Endothelial cell of umbilical vein (primary cell): ENCODE results near the gene LRRC8B. TPM values are rescaled to one million over a fixed set of nuclear protein-coding genes. Genes with fewer than 3 reads are reported as not detected.

Experiments
- BruUV-seq: library from RNA; stranded (reverse); fragments of 400-500 nt; replicated peaks from 2 replicates; lab custom pipeline; 2021; lab: Mats Ljungman, UMichigan
- CTCF ChIA-PET: fragments of 300-600, 350-600 bp; sonication (Branson Sonifier 250); formaldehyde crosslinking; loops from one replicate; lab custom pipeline; 2021; ENCODE audit warnings: antibody characterized with exemption, inconsistent platforms; lab: Charles Lee
- POLR2A ChIA-PET: fragments of 300-600, 350-600 bp; sonication (Branson Sonifier 250); formaldehyde crosslinking; loops from one replicate; lab custom pipeline; 2021; ENCODE audit warnings: antibody characterized with exemption, inconsistent platforms; lab: Charles Lee
- DNase-seq: peaks from one replicate; pipeline ENCODE4 v3.0.0-alpha.2; 2011; ENCODE audit warnings: low read depth, low spot score
- FAIRE-seq: peaks from 2 replicates; lab custom pipeline; 2011; peaks lifted over from hg19 to GRCh38; lab: Jason Lieb, UNC
- H2AFZ ChIP-seq: 2 replicates; pipeline ENCODE4 v1.6.0; 2012; ENCODE audit warnings: low read depth, low read length, control low read depth, inconsistent platforms
- H3K27ac ChIP-seq: 2 replicates; pipeline ENCODE4 v1.5.1; 2011; ENCODE audit warnings: low read depth, mild to moderate bottlenecking, control low read depth, low read length, moderate library complexity; ENCODE audit not compliant: insufficient read depth
- H3K27me3 ChIP-seq, 2 experiments: 2 replicates each; pipeline versions ENCODE4 v1.6.0 to v1.6.1; 2011; ENCODE audit warnings: low read length in 2 of 2, mixed read lengths in 1 of 2; ENCODE audit not compliant: control insufficient read depth in 2 of 2, insufficient read depth in 2 of 2
- H3K36me3 ChIP-seq, 2 experiments: 2 replicates in 1 of 2; 3 replicates in 1 of 2; pipeline ENCODE4 v1.5.1; 2011; ENCODE audit warnings: low read length in 2 of 2, mild to moderate bottlenecking in 1 of 2, moderate library complexity in 1 of 2; ENCODE audit not compliant: control insufficient read depth in 2 of 2, insufficient read depth in 2 of 2; ENCODE audit errors: extremely low read depth in 1 of 2
- H3K4me1 ChIP-seq: 3 replicates; pipeline ENCODE4 v1.5.1; 2011; ENCODE audit warnings: mild to moderate bottlenecking, low read length; ENCODE audit not compliant: control insufficient read depth, insufficient read depth; ENCODE audit errors: extremely low read depth
- H3K4me2 ChIP-seq: 2 replicates; pipeline ENCODE4 v1.6.1; 2011; ENCODE audit warnings: low read length, control low read depth, mixed read lengths; ENCODE audit not compliant: insufficient read depth
- H3K4me3 ChIP-seq, 3 experiments: fragments of 200-600 bp in 1 of 3; sonication (generic), shearing (Covaris generic) in 1 of 3; replicated peaks in 1 of 3; 2 replicates each; pipeline ENCODE4 v1.5.1; 2011 to 2016; ENCODE audit warnings: control low read depth in 3 of 3, low read length in 3 of 3, mild to moderate bottlenecking in 2 of 3, inconsistent platforms in 1 of 3, low read depth in 1 of 3, moderate library complexity in 1 of 3; ENCODE audit not compliant: insufficient read depth in 1 of 3
- H3K79me2 ChIP-seq: 2 replicates; pipeline ENCODE4 v1.6.0; 2012; ENCODE audit warnings: low read length, inconsistent platforms; ENCODE audit not compliant: control insufficient read depth, insufficient read depth
- H3K9ac ChIP-seq: replicated peaks from 2 replicates; pipeline ENCODE3; 2011; ENCODE audit warnings: low read length, control low read depth; ENCODE audit not compliant: insufficient read depth; ENCODE audit errors: extremely low read depth
- H3K9me1 ChIP-seq: replicated peaks from 3 replicates; pipeline ENCODE4 v1.6.0; 2011; ENCODE audit warnings: mild to moderate bottlenecking, low read length; ENCODE audit not compliant: control insufficient read depth, insufficient read depth; ENCODE audit errors: extremely low read depth
- H3K9me3 ChIP-seq: replicated peaks from 2 replicates; pipeline ENCODE4 v1.5.1; 2012; ENCODE audit warnings: low read length, inconsistent platforms; ENCODE audit not compliant: control insufficient read depth, insufficient read depth
- H4K20me1 ChIP-seq: replicated peaks from 2 replicates; pipeline ENCODE3; 2011; ENCODE audit warnings: mild to moderate bottlenecking, low read length; ENCODE audit not compliant: control insufficient read depth, insufficient read depth; ENCODE audit errors: extremely low read depth
- EZH2 ChIP-seq: IDR thresholded peaks from 2 replicates; pipeline ENCODE4 v1.6.1; 2012; ENCODE audit warnings: borderline replicate concordance, low read depth, mild to moderate bottlenecking, moderate library complexity, low read length, inconsistent platforms; ENCODE audit not compliant: severe bottlenecking
- FOS ChIP-seq: IDR thresholded peaks from 2 replicates; pipeline ENCODE4 v1.6.1; 2011; ENCODE audit warnings: mild to moderate bottlenecking, low read length, moderate library complexity, borderline replicate concordance; ENCODE audit not compliant: insufficient read depth
- GATA2 ChIP-seq: IDR thresholded peaks from 2 replicates; pipeline ENCODE4 v1.7.0; 2011; ENCODE audit warnings: low read depth, mild to moderate bottlenecking, moderate library complexity, mixed read lengths, low read length; ENCODE audit not compliant: insufficient read length, insufficient read depth
- JUN ChIP-seq: IDR thresholded peaks from 2 replicates; pipeline ENCODE4 v1.6.1; 2011; ENCODE audit warnings: borderline replicate concordance, low read depth; ENCODE audit not compliant: insufficient read length, insufficient read depth
- MYC ChIP-seq: IDR thresholded peaks from one replicate; pipeline ENCODE4 v1.6.1; 2011; ENCODE audit warnings: mild to moderate bottlenecking, low read depth, low read length
- POLR2A ChIP-seq: IDR thresholded peaks from 2 replicates; pipeline ENCODE4 v1.6.1; 2012; ENCODE audit warnings: low read depth, mild to moderate bottlenecking, control low read depth, low read length
- POLR2AphosphoS5 ChIP-seq: IDR thresholded peaks from 2 replicates; pipeline ENCODE4 v1.6.1; 2012; ENCODE audit warnings: low read depth, mild to moderate bottlenecking, control low read depth, low read length, moderate library complexity; ENCODE audit not compliant: insufficient read depth
- dilution Hi-C: fragments of 300-500 bp; cut with MboI; formaldehyde crosslinking; loops from one replicate; pipeline ENCODE4 v1.15.0; 2019; ENCODE audit warnings: low sequenced_read_pairs; ENCODE audit not compliant: extremely low pct_ligation_motif_present
- intact Hi-C: fragments of 100-400 bp; cut with micrococcal nuclease; formaldehyde crosslinking; loops from one replicate; pipeline ENCODE4 v1.10.0; 2022
- polyA plus RNA-seq, 4 experiments: library from polyadenylated mRNA; depleted of rRNA in 3 of 4; stranded (reverse) in 3 of 4; unstranded in 1 of 4; fragments of >200 nt; gene quantifications; 2 replicates each; pipeline versions ENCODE4 v1.2.1 to v1.2.3, GENCODE V29; 2011 to 2012; ENCODE audit warnings: missing spikeins in 1 of 4
- total RNA-seq: library from RNA; stranded (reverse); gene quantifications from 2 replicates; pipeline ENCODE4 v1.2.3, GENCODE V29; 2021
- TF ChIP-seq, protein P1 (sequence below): IDR thresholded peaks from 2 replicates; pipeline ENCODE4 v1.6.1; 2011; ENCODE audit not compliant: insufficient read depth, insufficient read length
- TF ChIP-seq, protein P2 (sequence below), 2 donors: IDR thresholded peaks; 1 replicate in 1 of 2; 2 replicates in 1 of 2; pipeline ENCODE4 v1.5.1; 2011; ENCODE audit warnings: low read length in 2 of 2, mild to moderate bottlenecking in 2 of 2, moderate library complexity in 2 of 2, control low read depth in 1 of 2, inconsistent platforms in 1 of 2, low read depth in 1 of 2; ENCODE audit not compliant: insufficient read depth in 1 of 2; ENCODE audit errors: extremely low read depth in 1 of 2

LRRC8B gene
- total and polyA plus RNA-seq, 2 donors (not counting 3 experiments of a cell fraction or from before 2014, with no cell fraction given): 15.2 to 15.8 TPM

DNA sequence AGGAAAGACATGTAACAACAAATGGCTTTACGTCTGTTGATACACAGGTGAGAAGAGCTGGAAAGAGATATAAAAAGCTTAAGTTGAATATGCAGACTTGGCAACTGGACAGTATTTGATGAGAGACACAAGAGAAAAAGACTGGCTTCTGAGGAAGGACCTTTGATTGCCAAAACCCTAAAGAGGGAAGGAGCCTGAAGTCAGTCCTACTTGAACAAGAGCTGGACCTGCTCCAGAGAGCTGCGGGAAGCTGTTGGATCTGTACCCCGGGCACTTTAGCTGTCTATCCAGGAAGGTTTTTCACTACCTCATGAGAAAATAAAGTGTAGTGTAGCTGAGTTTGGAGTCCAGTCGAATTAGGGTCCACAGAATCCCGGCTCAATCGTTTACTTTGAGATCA lies 25.3 kb upstream of the LRRC8B start:
- DNase-seq: no peak

More for the DNA sequence above, 25.3 kb upstream of the LRRC8B start:
- H3K79me2 ChIP-seq: no peaks in the 10 kb centered on the region
- FAIRE-seq: no peak
- no peaks in the 10 kb centered on the region for H4K20me1 ChIP-seq
- dilution Hi-C loops: no loop called here
- ChIA-PET CTCF (interaction anchor here (0.7 to 2.7 kb wide), 5 partner anchors 13 to 264 kb away, joined by 3 to 14 read pairs (median 4); no protein-coding TSS in a partner anchor), POLR2A (no interaction called here)
- H2AFZ ChIP-seq: no peak overlapping the region
- H3K27ac ChIP-seq: no peak overlapping the region
- TF ChIP-seq MYC: no peak
- TF ChIP-seq POLR2AphosphoS5: no peak
- no peak for TF ChIP-seq POLR2A
- no peak for TF ChIP-seq FOS
- TF ChIP-seq, protein P1, sequence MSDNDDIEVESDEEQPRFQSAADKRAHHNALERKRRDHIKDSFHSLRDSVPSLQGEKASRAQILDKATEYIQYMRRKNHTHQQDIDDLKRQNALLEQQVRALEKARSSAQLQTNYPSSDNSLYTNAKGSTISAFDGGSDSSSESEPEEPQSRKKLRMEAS: no peak
- TF ChIP-seq, protein P2, sequence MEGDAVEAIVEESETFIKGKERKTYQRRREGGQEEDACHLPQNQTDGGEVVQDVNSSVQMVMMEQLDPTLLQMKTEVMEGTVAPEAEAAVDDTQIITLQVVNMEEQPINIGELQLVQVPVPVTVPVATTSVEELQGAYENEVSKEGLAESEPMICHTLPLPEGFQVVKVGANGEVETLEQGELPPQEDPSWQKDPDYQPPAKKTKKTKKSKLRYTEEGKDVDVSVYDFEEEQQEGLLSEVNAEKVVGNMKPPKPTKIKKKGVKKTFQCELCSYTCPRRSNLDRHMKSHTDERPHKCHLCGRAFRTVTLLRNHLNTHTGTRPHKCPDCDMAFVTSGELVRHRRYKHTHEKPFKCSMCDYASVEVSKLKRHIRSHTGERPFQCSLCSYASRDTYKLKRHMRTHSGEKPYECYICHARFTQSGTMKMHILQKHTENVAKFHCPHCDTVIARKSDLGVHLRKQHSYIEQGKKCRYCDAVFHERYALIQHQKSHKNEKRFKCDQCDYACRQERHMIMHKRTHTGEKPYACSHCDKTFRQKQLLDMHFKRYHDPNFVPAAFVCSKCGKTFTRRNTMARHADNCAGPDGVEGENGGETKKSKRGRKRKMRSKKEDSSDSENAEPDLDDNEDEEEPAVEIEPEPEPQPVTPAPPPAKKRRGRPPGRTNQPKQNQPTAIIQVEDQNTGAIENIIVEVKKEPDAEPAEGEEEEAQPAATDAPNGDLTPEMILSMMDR (IDR thresholded peaks at IDR 0.05; ENCODE audit: extremely low read depth in 1 of 2, insufficient read depth in 1 of 2, low read depth in 1 of 2, low read length in 2 of 2): no peak
- no peak for TF ChIP-seq EZH2
- no peak for TF ChIP-seq JUN
- TF ChIP-seq GATA2: no peak
- no TSS peak for BruUV-seq
- no peak overlapping the region for H3K4me3 ChIP-seq
- intact Hi-C loops: no loop called here
- no peak overlapping the region for H3K9ac ChIP-seq
- no peaks in the 10 kb centered on the region for H3K9me3 ChIP-seq
- peaks cover 22 to 31% of the 10 kb centered on the region in 2 experiments for H3K27me3 ChIP-seq
- H3K36me3 ChIP-seq: no peaks in the 10 kb centered on the region
- no peaks in the 10 kb centered on the region for H3K4me1 ChIP-seq
- no peaks in the 10 kb centered on the region for H3K9me1 ChIP-seq
- H3K4me2 ChIP-seq: no peak overlapping the region
